Esophagus muscularis mucosa (tissue), 3 donors: ENCODE measurements around the gene VMP1.

Experiments used
- CTCF ChIP-seq, 3 experiments: fragments of 200-600 bp in 2 of 3; fragments of 450-650 bp in 1 of 3; sonication (generic) in 2 of 3; IDR thresholded peaks; one replicate each; pipeline ENCODE4 v1.5.1; 2017 to 2019; ENCODE audit warnings: antibody characterized with exemption in 3 of 3, mild to moderate bottlenecking in 2 of 3, moderate library complexity in 1 of 3
- POLR2A ChIP-seq: fragments of 450-650 bp; IDR thresholded peaks from one replicate; pipeline ENCODE4 v1.6.1; 2017; ENCODE audit warnings: antibody characterized with exemption, moderate library complexity, mild to moderate bottlenecking, low read depth
- POLR2AphosphoS5 ChIP-seq, 2 donors: sonication (generic); formaldehyde crosslinking; IDR thresholded peaks; one replicate each; pipeline ENCODE4 v1.6.1; 2017; ENCODE audit warnings: antibody characterized with exemption in 2 of 2

GRCh38 chr17:59844884-59845594, 137.6 kb downstream of the VMP1 start:
- TF ChIP-seq CTCF (IDR thresholded peaks at IDR 0.05) (no peak), POLR2A (no peak), POLR2AphosphoS5 (IDR thresholded peaks at IDR 0.05) (no peak)
